KG1 (cell line): ENCODE results near the gene LAPTM4A.
"Not testable (repeated sequence)": the region's sequence is repeated elsewhere in the genome, so short reads cannot be mapped to it uniquely, and the experiment has no call there.

ENCODE experiments used
- DNase-seq: peaks from one replicate; lab custom pipeline; 2025; lab: John Stamatoyannopoulos, UW

Gene LAPTM4A

GRCh38 chr2:20050646-20051531 is 539 bp downstream of the LAPTM4A start:
- no peak for DNase-seq

DNA sequence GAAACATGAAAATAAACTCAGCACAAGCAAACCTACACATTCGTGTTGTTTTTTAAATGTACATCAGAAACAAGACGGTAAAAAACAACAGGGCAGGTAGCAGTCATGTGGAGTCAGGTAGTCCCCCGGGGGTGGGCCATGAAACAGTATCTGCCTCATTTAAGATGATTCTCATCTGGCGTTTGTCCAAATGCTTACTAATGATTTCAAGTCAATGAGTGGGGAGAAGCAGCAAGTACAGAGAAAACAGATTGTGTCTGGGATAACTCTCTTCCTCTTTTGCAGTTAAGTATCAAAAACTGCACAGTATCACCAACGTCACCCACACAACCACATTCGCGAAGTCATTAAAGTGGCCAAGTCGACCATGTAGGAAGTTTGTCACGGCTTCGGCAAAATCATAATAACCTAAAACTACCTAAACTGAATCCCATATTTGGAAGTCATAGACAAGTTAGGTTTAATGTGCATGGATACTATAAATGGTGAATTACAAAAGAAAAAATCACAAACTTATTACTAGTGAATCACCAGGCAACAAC is 1.3 kb downstream of the LAPTM4A start:
- DNase-seq = peak; percentile 34

GRCh38 chr2:20049637-20050036 is 1.8 kb downstream of the LAPTM4A start:
- DNase-seq = no peak

GRCh38 chr2:20048488-20049448 is 2.7 kb downstream of the LAPTM4A start:
- no peak for DNase-seq

- not testable (repeated sequence) for DNase-seq
These were observed 5.6 kb downstream of the LAPTM4A start for GRCh38 chr2:20045712-20046292.

DNA sequence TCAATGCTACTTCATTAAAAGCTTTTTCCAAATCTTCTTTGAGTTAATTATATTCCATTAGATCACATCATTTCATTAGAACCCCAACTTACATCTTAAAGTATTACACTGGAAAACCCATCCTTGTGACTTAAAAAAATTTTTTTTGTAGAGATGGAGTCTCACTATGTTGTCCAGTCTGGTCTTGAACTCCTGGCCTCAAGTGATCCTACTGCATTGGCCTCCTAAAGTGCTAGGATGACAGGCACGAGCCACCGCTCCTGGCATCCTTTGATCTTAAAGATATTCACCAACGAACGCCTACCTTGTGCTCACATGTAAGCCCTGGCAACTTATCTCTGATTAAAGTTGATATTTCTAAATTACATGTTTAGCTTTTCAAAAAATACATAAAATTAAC is 6.7 kb downstream of the LAPTM4A start:
- DNase-seq = no peak

- DNase-seq = no peak
These were observed 8.9 kb downstream of the LAPTM4A start for GRCh38 chr2:20042531-20042930.

- no peak for DNase-seq
These were observed 10.8 kb downstream of the LAPTM4A start for GRCh38 chr2:20040489-20041172.

DNA sequence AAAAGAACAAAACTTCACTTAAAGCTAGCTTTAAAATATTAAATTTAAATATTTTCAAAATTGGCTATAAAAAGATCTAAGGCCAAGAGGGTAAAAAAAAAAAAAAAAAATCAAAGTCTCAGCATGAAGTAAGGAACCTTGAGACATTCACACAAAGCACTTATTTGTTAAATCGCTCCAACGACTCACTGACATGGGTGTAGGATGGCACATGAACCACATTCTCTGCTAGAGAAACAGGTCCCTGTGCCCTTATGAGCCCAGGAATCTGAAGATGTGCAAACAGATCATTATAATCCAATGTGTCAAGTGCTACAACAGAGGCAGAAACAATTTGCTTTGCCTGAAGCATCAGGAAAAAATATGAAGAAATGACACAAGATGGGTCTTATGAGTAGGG is 13.8 kb downstream of the LAPTM4A start:
- no peak for DNase-seq

- no peak for DNase-seq
These were observed 15.3 kb downstream of the LAPTM4A start for GRCh38 chr2:20035955-20036666.

GRCh38 chr2:20034821-20035220 is 16.6 kb downstream of the LAPTM4A start:
- DNase-seq = no peak

- DNase-seq = no peak
These were observed 17.2 kb downstream of the LAPTM4A start for GRCh38 chr2:20034218-20034617.

- DNase-seq = no peak
These were observed 18.1 kb downstream of the LAPTM4A start for GRCh38 chr2:20033322-20033721.

GRCh38 chr2:20030224-20030623 is 21.2 kb downstream of the LAPTM4A start:
- no peak for DNase-seq

GRCh38 chr2:20027705-20028434 is 23.6 kb downstream of the LAPTM4A start:
- no peak for DNase-seq

DNA sequence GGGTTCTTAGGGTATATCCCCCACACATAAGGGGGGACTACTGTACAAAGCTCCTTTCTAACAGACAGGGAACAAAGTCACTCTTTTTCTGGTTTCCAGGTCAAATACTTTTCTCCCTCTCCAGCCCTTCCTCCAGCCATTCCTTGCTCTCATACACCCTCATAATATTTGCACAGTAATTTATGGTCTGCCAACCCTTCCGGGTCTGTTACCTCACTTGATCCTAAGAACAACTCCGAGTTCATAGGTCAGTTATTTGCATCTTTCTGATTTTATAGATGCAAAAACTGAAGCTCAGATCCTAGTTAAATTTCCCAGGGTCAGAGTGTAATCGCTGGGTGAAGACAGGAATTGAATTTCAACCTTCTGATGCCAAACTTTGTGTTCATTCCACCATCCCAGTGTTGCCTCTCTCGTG is 24.2 kb downstream of the LAPTM4A start:
- DNase-seq = no peak

- DNase-seq = no peak
These were observed 26.2 kb downstream of the LAPTM4A start for GRCh38 chr2:20025065-20025786.

DNA sequence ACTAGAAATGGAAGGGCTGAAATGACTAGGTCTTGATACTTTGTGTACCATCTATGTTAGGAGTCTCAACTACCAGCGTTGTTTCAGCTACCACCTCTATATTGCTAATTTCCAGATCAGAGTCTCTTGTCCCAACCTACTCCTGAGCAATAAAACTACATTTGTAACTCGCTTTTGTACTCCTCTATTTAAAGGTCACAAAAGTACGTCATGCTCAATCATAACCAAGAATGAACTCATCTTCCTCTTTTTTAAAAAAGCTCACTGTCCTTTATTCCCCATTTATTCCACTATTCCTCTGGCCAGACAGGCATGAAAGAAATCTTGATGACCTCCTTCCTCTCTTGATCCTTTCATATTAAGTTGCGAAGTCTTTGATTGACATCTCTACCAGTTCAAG is 27.7 kb downstream of the LAPTM4A start:
- DNase-seq = no peak

DNA sequence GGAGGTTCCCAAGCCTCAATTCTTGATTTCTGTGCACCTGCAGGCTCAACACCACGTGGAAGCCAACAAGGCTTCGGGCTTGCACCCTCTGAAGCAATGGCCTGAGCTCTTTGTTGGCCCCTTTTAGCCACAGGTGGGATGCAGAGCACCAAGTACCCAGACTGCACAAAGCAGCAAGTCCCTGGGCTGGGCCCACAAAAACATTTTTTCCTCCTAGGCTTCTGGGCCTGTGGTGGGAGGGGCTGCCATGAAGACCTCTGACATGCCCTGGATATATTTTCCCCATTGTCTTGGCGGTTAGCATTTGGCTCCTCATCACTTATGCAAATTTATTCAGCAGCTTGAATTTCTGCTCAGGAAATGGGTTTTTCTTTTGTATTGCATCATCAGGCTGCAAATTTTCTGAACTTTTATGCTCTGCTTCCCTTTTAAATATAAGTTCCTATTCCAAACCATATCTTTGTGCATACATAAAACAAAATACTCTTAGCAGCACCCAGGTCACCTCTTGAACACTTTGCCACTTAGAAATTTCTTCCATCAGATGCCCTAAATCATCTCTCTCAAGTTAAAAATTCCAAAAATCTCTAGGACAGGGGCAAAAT is 29.9 kb downstream of the LAPTM4A start:
- DNase-seq = no peak
